Measurements from ENCODE around the gene BCR. TPM values are rescaled to one million over a fixed set of nuclear protein-coding genes. Genes with fewer than 3 reads are reported as not detected.

BCR gene
- total RNA-seq, 1 donor from 2014 or later, result 29.0 TPM

GRCh38 chr22:23220485-23221350 lies 40.4 kb downstream of the BCR start:
- peak; percentile 61 for ATAC-seq
- no peak for DNase-seq (ENCODE audit: missing footprints)
- intact Hi-C loops (cut with DNase I), result no loop called here

GRCh38 chr22:23221351-23221804 lies 41.1 kb downstream of the BCR start:
- ATAC-seq, result no peak
- no peak for DNase-seq (ENCODE audit: missing footprints)
- intact Hi-C loops (cut with DNase I), result no loop called here

- intact Hi-C loops (cut with DNase I), result no loop called here
These were observed 41.9 kb downstream of the BCR start for GRCh38 chr22:23222033-23222792.

GRCh38 chr22:23222793-23223568 lies 42.7 kb downstream of the BCR start:
- ATAC-seq (no peak), DNase-seq (ENCODE audit: missing footprints) (no peak)
- intact Hi-C loops (cut with DNase I), result no loop called here

More at GRCh38 chr22:23222033-23222792, 41.9 kb downstream of the BCR start:
- ATAC-seq, result no peak
- no peak for DNase-seq (ENCODE audit: missing footprints)

GRCh38 chr22:23223569-23224317 lies 43.4 kb downstream of the BCR start:
- intact Hi-C loops (cut with DNase I), result no loop called here
- ATAC-seq, result peak; percentile 32
- no peak for DNase-seq (ENCODE audit: missing footprints)

- intact Hi-C loops (cut with DNase I), result loop anchor here (5.0 kb wide), 1 partner anchor 43 kb away; the partner anchor contains the start of gene BCR
- no peak for DNase-seq (ENCODE audit: missing footprints)
- ATAC-seq, result no peak
These were observed 44.5 kb downstream of the BCR start for GRCh38 chr22:23224846-23225245.

- no peak for ATAC-seq
- intact Hi-C loops (cut with DNase I), result loop anchor here (5.0 kb wide), 1 partner anchor 43 kb away; the partner anchor contains the start of gene BCR
- DNase-seq (ENCODE audit: missing footprints), result no peak
These were observed 45.0 kb downstream of the BCR start for GRCh38 chr22:23225337-23225723.

GRCh38 chr22:23225724-23226496 lies 45.6 kb downstream of the BCR start:
- peak; percentile 84 for DNase-seq (ENCODE audit: missing footprints)
- ATAC-seq, result peak; percentile 70
- intact Hi-C loops (cut with DNase I), result loop anchor here (5.0 kb wide), 1 partner anchor 44 kb away; the partner anchor contains the start of gene BCR

- DNase-seq (ENCODE audit: missing footprints) (no peak), ATAC-seq (peak; percentile 26)
- intact Hi-C loops (cut with DNase I), result loop anchor here (5.0 kb wide), 1 partner anchor 44 kb away; the partner anchor contains the start of gene BCR
These were observed 46.2 kb downstream of the BCR start for GRCh38 chr22:23226497-23226850.

- intact Hi-C loops (cut with DNase I), result loop anchor here (5.0 kb wide), 1 partner anchor 45 kb away; the partner anchor contains the start of gene BCR
- ATAC-seq (no peak), DNase-seq (ENCODE audit: missing footprints) (no peak)
These were observed 47.1 kb downstream of the BCR start for GRCh38 chr22:23227380-23227779.

GRCh38 chr22:23228503-23228902 lies 48.2 kb downstream of the BCR start:
- DNase-seq (ENCODE audit: missing footprints), result no peak
- ATAC-seq, result no peak
- intact Hi-C loops (cut with DNase I), result loop anchor here (5.0 kb wide), 1 partner anchor 46 kb away; the partner anchor contains the start of gene BCR

GRCh38 chr22:23229646-23230045 lies 49.3 kb downstream of the BCR start:
- DNase-seq (ENCODE audit: missing footprints) (no peak), ATAC-seq (no peak)
- intact Hi-C loops (cut with DNase I), result loop anchor here (5.0 kb wide), 1 partner anchor 47 kb away; the partner anchor contains the start of gene BCR

GRCh38 chr22:23230348-23231068 lies 50.2 kb downstream of the BCR start:
- ATAC-seq (no peak), DNase-seq (ENCODE audit: missing footprints) (no peak)
- intact Hi-C loops (cut with DNase I), result no loop called here

GRCh38 chr22:23231471-23232093 lies 51.3 kb downstream of the BCR start:
- intact Hi-C loops (cut with DNase I), result no loop called here
- no peak for ATAC-seq
- DNase-seq (ENCODE audit: missing footprints), result no peak

- intact Hi-C loops (cut with DNase I), result no loop called here
- ATAC-seq, result no peak
- DNase-seq (ENCODE audit: missing footprints), result no peak
These were observed 52.0 kb downstream of the BCR start for GRCh38 chr22:23232094-23232905.

Measured in Right ventricle myocardium inferior (tissue), 1 donor.